Adrenal gland (tissue), 12 donors: ENCODE results near the gene CHSY3. TPM values are rescaled to one million over a fixed set of nuclear protein-coding genes. Genes with fewer than 3 reads are reported as not detected.

ENCODE experiments used
- DNase-seq, 7 donors: peaks; one replicate each; pipeline ENCODE4 v3.0.0-alpha.2; 2019 to 2020
- H3K27ac ChIP-seq, 5 donors: fragments of 200-600 bp; sonication (generic) in 4 of 5; 1 replicate in 3 of 5; 2 replicates in 2 of 5; pipeline versions ENCODE4 v1.5.1 to v1.8.0; 2016 to 2020; ENCODE audit warnings: mild to moderate bottlenecking in 1 of 5
- H3K27me3 ChIP-seq: fragments of 200-600 bp; 2 replicates; pipeline ENCODE4 v1.8.0; 2021
- H3K36me3 ChIP-seq, 2 donors: fragments of 200-600 bp; replicated peaks in 1 of 2; 1 replicate in 1 of 2; 2 replicates in 1 of 2; pipeline versions ENCODE4 v1.5.1 to v1.8.0; 2018 to 2022
- H3K4me1 ChIP-seq, 2 donors: fragments of 200-600 bp; replicated peaks in 1 of 2; 1 replicate in 1 of 2; 2 replicates in 1 of 2; pipeline versions ENCODE4 v1.5.1 to v1.8.0; 2018 to 2021
- H3K4me3 ChIP-seq, 4 donors: fragments of 200-600 bp; sonication (generic) in 3 of 4; one replicate each; pipeline ENCODE4 v1.5.1; 2016 to 2018
- H3K9me3 ChIP-seq, 3 donors: fragments of 200-600 bp; sonication (generic) in 1 of 3; replicated peaks in 1 of 3; 1 replicate in 2 of 3; 2 replicates in 1 of 3; pipeline versions ENCODE4 v1.5.1 to v1.8.0; 2016 to 2021
- CTCF ChIP-seq, 6 experiments: fragments of 450-650 bp in 4 of 6; fragments of 200-600 bp in 2 of 6; sonication (generic) in 1 of 6; IDR thresholded peaks; 1 replicate in 5 of 6; 2 replicates in 1 of 6; pipeline versions ENCODE4 v1.5.1 to v1.8.0; 2016 to 2021; ENCODE audit warnings: antibody characterized with exemption in 6 of 6, mild to moderate bottlenecking in 2 of 6, moderate library complexity in 1 of 6
- POLR2A ChIP-seq, 2 donors: fragments of 450-650 bp; IDR thresholded peaks; one replicate each; pipeline ENCODE4 v1.6.1; 2017; ENCODE audit warnings: antibody characterized with exemption in 2 of 2, mild to moderate bottlenecking in 2 of 2, moderate library complexity in 1 of 2
- WGBS, 4 donors: extraction: QIAGEN DNeasy Blood & Tissue Kit in 2 of 4; methylation state at CpG; one replicate each; pipeline versions ENCODE4 v1.1.5 to v1.1.7; 2013 to 2017; 5-methylcytosine and 5-hydroxymethylcytosine counted together
- intact Hi-C, 2 donors: fragments of 100-400 bp; cut with DNase I; formaldehyde crosslinking; loops; one replicate each; pipeline versions ENCODE4 v1.14.1 to v1.15.0; 2022 to 2023
- polyA plus RNA-seq, 3 donors: library from polyadenylated mRNA; stranded (reverse); fragments of 200-250 nt in 2 of 3; fragments of 350-450 nt in 1 of 3; fragmentation: Illumina TruSeq in 1 of 3; extraction: RNeasy Lipid Tissue Mini Kit (QIAGEN cat#74804) in 1 of 3; gene quantifications; one replicate each; pipeline ENCODE4 v1.2.3, GENCODE V29; 2013 to 2014
- total RNA-seq, 9 donors: library from RNA; depleted of rRNA in 4 of 9; stranded (reverse); fragments of >200 nt in 4 of 9; fragments of 120-200 nt in 1 of 9; fragmentation: NEBNext Ultra II Directional in 1 of 9; extraction: Animal tissue kit (Norgen Biotek cat#: 25700) in 1 of 9; gene quantifications; one replicate each; pipeline versions ENCODE4 v1.1.0 to v1.2.4, GENCODE V29; 2013 to 2023
- donor health status: healthy with polysubstance abuse.
- donor health status: Bipolar disorder and iron deficiency.
- donor health status: DM: yes; HTN: yes; CAD: no.
- donor health status: DM: no; HTN: no; CAD: no.
- donor health status: DM: no; HTN: no; CAD: no.
- donor health status: DM: yes; HTN: yes; CAD: no.

CHSY3 gene
- total and polyA plus RNA-seq, 12 donors: 0.08 to 2.5 (median 0.80) TPM

DNA sequence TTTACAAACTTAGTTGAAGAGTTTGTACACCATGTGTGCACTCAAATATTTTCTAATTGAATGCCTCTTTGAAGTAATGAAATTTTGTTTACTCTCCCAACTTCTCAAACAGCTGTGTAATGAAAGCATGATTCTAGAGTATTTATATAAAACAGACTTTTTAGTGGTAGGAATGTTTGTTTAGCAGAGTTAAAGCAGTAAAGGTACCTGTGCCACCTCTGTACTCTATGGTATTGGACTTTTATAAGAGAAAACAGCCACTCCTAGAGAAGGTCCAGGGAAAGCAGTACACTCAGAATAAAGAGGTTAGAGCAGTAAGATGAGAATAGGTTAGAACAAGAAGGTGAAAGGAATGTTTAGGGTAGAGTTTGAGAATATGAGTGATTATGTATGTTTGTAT is 163.1 kb downstream of the CHSY3 start:
- Histone ChIP-seq H3K4me3 (no peak overlapping the region), H3K36me3 (no peaks in the 10 kb centered on the region), H3K27ac (no peak overlapping the region), H3K9me3 (no peaks in the 10 kb centered on the region), H3K27me3 (no peaks in the 10 kb centered on the region), H3K4me1 (no peaks in the 10 kb centered on the region)
- intact Hi-C loops: no loop called here
- DNase-seq: no peak
- TF ChIP-seq POLR2A (IDR thresholded peaks at IDR 0.05): no peak
- no peak for TF ChIP-seq CTCF (IDR thresholded peaks at IDR 0.05)

- H3K36me3 ChIP-seq: no peaks in the 10 kb centered on the region
- no peak for DNase-seq
- 57 to 79% (median 68%) methylated on average over 1 of the region's 1 CpG for WGBS, 4 donors
- H3K27ac ChIP-seq: no peak overlapping the region
- no peaks in the 10 kb centered on the region for H3K4me1 ChIP-seq
- intact Hi-C loops: no loop called here
- H3K27me3 ChIP-seq: no peaks in the 10 kb centered on the region
- TF ChIP-seq POLR2A (IDR thresholded peaks at IDR 0.05) (no peak), CTCF (IDR thresholded peaks at IDR 0.05) (no peak)
- H3K9me3 ChIP-seq: no peaks in the 10 kb centered on the region
- no peak overlapping the region for H3K4me3 ChIP-seq
These were observed 163.8 kb downstream of the CHSY3 start for GRCh38 chr5:130068101-130068500.

- TF ChIP-seq POLR2A (IDR thresholded peaks at IDR 0.05) (no peak), CTCF (IDR thresholded peaks at IDR 0.05) (no peak)
- no peaks in the 10 kb centered on the region for H3K9me3 ChIP-seq
- H3K27me3 ChIP-seq: no peaks in the 10 kb centered on the region
- DNase-seq: no peak
- H3K4me3 ChIP-seq: no peak overlapping the region
- WGBS, 4 donors: 75 to 92% (median 84%) methylated on average over 1 of the region's 1 CpG
- intact Hi-C loops: no loop called here
- no peaks in the 10 kb centered on the region for H3K36me3 ChIP-seq
- H3K27ac ChIP-seq: no peak overlapping the region
- no peaks in the 10 kb centered on the region for H3K4me1 ChIP-seq
These were observed 164.7 kb downstream of the CHSY3 start for GRCh38 chr5:130068988-130069387.

DNA sequence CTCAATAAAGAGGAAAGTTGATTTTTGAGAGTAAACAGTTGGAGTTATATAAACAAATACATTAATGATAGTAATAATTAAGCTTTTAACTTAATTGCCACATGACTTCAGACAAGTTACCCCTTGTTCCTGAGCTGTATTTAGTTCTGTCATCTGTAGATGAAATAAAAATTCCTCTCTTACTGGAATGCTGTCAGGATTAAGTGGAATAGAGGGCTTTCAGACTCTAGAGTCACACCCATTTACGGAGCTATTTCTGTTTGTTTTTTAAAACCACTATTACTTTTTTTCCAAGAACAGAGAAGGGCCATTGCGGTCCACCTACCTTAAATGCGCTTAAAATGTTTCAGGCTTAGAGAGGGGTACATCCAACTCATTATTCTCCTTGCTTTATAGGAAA is 170.6 kb downstream of the CHSY3 start:
- no peak overlapping the region for H3K27ac ChIP-seq
- no peaks in the 10 kb centered on the region for H3K36me3 ChIP-seq
- intact Hi-C loops: no loop called here
- WGBS, 4 donors: 80 to 88% (median 84%) methylated on average over 3 of the region's 3 CpGs
- DNase-seq: no peak
- TF ChIP-seq POLR2A (IDR thresholded peaks at IDR 0.05) (no peak), CTCF (IDR thresholded peaks at IDR 0.05) (no peak)
- no peaks in the 10 kb centered on the region for H3K27me3 ChIP-seq
- no peak overlapping the region for H3K4me3 ChIP-seq
- H3K4me1 ChIP-seq: no peaks in the 10 kb centered on the region
- H3K9me3 ChIP-seq: no peaks in the 10 kb centered on the region
